OCI-LY7 (cell line): ENCODE measurements around the gene PRRG2. TPM values are rescaled to one million over a fixed set of nuclear protein-coding genes. Genes with fewer than 3 reads are reported as not detected.

Source experiments
- BruUV-seq: library from RNA; stranded (reverse); fragments of 400-500 nt; replicated peaks from 2 replicates; lab custom pipeline; 2021; lab: Mats Ljungman, UMichigan
- CTCF ChIA-PET: fragments of 300-600 bp; sonication (Branson Sonifier 250); formaldehyde crosslinking; loops from one replicate; lab custom pipeline; 2022; ENCODE audit warnings: antibody characterized with exemption; ENCODE audit not compliant: unreplicated experiment; lab: Charles Lee
- POLR2A ChIA-PET: fragments of 300-600 bp; sonication (Branson Sonifier 250); formaldehyde crosslinking; loops from one replicate; lab custom pipeline; 2022; ENCODE audit warnings: antibody characterized with exemption; lab: Charles Lee
- DNase-seq: peaks from one replicate; pipeline ENCODE4 v3.0.0-alpha.2; 2015; ENCODE audit warnings: low spot score
- H2AFZ ChIP-seq: fragments of 200-600 bp; sonication (generic), shearing (Covaris generic); 2 replicates; pipeline ENCODE4 v1.6.1; 2014; ENCODE audit warnings: mild to moderate bottlenecking, antibody characterized with exemption, low read length, moderate library complexity
- H3K27ac ChIP-seq: fragments of 200-600 bp; sonication (generic); 2 replicates; pipeline ENCODE4 v1.5.1; 2014; ENCODE audit warnings: mixed run types, low read depth, mild to moderate bottlenecking, moderate library complexity, low read length, inconsistent platforms; ENCODE audit not compliant: poor library complexity, severe bottlenecking
- H3K36me3 ChIP-seq: fragments of 200-600 bp; sonication (generic); 2 replicates; pipeline ENCODE4 v1.6.1; 2014; ENCODE audit warnings: mild to moderate bottlenecking, antibody characterized with exemption, low read length, moderate library complexity, mixed read lengths; ENCODE audit not compliant: insufficient read depth
- H3K4me1 ChIP-seq: fragments of 200-600 bp; sonication (generic); 2 replicates; pipeline ENCODE4 v1.5.1; 2014; ENCODE audit warnings: mild to moderate bottlenecking, low read length; ENCODE audit not compliant: insufficient read depth, poor library complexity, severe bottlenecking
- H3K4me2 ChIP-seq: fragments of 200-600 bp; sonication (generic); 2 replicates; pipeline ENCODE4 v1.6.1; 2014; ENCODE audit warnings: mild to moderate bottlenecking, low read length
- H3K4me3 ChIP-seq: fragments of 200-600 bp; sonication (generic); 2 replicates; pipeline ENCODE4 v1.5.1; 2014; ENCODE audit warnings: mild to moderate bottlenecking, low read depth, low read length; ENCODE audit not compliant: poor library complexity, severe bottlenecking
- H3K79me2 ChIP-seq: fragments of 200-600 bp; sonication (generic); 2 replicates; pipeline ENCODE4 v1.6.1; 2016; ENCODE audit warnings: low read depth, mild to moderate bottlenecking, low read length, moderate library complexity, mixed read lengths; ENCODE audit not compliant: insufficient read depth
- H3K9me2 ChIP-seq: fragments of 200-600 bp; sonication (generic); 2 replicates; pipeline ENCODE4 v1.6.1; 2016; ENCODE audit warnings: mild to moderate bottlenecking, low read length, mixed read lengths; ENCODE audit not compliant: insufficient read depth
- H3K9me3 ChIP-seq: fragments of 200-600 bp; sonication (generic); 2 replicates; pipeline ENCODE4 v1.6.1; 2014; ENCODE audit warnings: mild to moderate bottlenecking, mixed run types, low read length, mixed read lengths
- H4K20me1 ChIP-seq: fragments of 200-600 bp; sonication (generic); 2 replicates; pipeline ENCODE4 v1.6.1; 2014; ENCODE audit warnings: mild to moderate bottlenecking, antibody characterized with exemption, low read length, moderate library complexity, mixed read lengths; ENCODE audit not compliant: insufficient read depth
- EZH2phosphoT487 ChIP-seq: fragments of 200-600 bp; sonication (generic); IDR thresholded peaks from 2 replicates; pipeline ENCODE4 v1.6.1; 2018; ENCODE audit warnings: low read depth, borderline replicate concordance, mild to moderate bottlenecking, mixed run types, antibody characterized with exemption, low read length, moderate library complexity, mixed read lengths
- intact Hi-C: fragments of 100-400 bp; cut with micrococcal nuclease; formaldehyde crosslinking; loops from one replicate; pipeline ENCODE4 v1.10.0; 2022; ENCODE audit not compliant: unreplicated experiment
- total RNA-seq, 2 experiments: library from RNA; depleted of rRNA in 1 of 2; stranded (reverse); fragments of >200 nt in 1 of 2; shearing (Covaris generic) in 1 of 2; gene quantifications; 2 replicates each; pipeline ENCODE4 v1.2.3, GENCODE V29; 2014 to 2022
- TF ChIP-seq, protein P1 (sequence below): fragments of 200-600 bp; sonication (generic); conservative IDR thresholded peaks from 2 replicates; pipeline ENCODE4 v1.5.1; 2014; ENCODE audit warnings: mild to moderate bottlenecking, antibody characterized with exemption, low read length, moderate library complexity, mixed read lengths

The PRRG2 gene
- total RNA-seq, 2 experiments from 2014 or later: 2.4 to 2.7 TPM

DNA sequence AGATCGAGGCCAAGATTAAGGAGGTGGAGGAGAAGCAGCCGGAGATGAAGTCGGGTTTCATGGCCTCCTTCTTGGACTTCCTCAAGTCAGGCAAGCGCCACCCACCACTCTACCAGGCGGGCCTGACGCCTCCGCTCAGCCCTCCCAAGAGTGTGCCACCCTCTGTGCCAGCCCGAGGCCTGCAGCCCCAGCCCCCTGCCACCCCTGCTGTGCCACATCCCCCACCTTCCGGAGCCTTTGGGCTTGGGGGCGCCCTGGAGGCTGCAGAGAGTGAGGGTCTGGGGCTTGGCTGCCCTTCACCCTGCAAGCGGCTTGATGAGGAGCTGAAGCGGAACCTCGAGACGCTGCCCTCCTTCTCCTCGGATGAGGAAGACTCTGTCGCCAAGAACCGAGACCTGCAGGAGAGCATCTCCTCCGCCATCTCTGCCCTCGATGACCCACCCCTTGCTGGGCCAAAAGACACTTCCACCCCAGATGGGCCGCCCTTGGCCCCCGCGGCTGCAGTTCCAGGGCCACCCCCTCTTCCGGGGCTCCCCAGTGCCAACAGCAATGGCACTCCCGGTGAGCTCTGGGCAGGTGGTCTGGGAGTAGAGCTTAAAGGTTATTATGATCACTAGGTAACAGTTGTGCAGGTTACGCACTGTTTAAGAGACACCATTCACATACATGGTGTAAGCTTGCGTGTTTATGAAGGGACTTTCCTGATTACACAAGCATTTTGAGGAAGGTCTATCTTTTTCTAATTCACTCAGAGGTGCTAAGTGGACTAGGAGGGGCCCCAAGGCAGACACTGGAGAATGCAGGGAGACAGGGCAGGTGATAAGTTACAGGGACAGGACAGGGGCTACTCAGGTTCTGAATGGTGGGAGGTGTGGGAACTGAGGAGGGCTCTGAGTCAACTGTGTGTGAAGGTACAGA lies 18.5 kb downstream of the PRRG2 start:
- TF ChIP-seq, protein P1, sequence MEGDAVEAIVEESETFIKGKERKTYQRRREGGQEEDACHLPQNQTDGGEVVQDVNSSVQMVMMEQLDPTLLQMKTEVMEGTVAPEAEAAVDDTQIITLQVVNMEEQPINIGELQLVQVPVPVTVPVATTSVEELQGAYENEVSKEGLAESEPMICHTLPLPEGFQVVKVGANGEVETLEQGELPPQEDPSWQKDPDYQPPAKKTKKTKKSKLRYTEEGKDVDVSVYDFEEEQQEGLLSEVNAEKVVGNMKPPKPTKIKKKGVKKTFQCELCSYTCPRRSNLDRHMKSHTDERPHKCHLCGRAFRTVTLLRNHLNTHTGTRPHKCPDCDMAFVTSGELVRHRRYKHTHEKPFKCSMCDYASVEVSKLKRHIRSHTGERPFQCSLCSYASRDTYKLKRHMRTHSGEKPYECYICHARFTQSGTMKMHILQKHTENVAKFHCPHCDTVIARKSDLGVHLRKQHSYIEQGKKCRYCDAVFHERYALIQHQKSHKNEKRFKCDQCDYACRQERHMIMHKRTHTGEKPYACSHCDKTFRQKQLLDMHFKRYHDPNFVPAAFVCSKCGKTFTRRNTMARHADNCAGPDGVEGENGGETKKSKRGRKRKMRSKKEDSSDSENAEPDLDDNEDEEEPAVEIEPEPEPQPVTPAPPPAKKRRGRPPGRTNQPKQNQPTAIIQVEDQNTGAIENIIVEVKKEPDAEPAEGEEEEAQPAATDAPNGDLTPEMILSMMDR: no peak
- no peak for TF ChIP-seq EZH2phosphoT487
- H3K27ac ChIP-seq: no peak overlapping the region
- no TSS peak for BruUV-seq
- peaks cover 94% of the 10 kb centered on the region for H3K36me3 ChIP-seq
- no peaks in the 10 kb centered on the region for H3K9me3 ChIP-seq
- CTCF ChIA-PET: no interaction called here
- no peaks in the 10 kb centered on the region for H3K9me2 ChIP-seq
- intact Hi-C loops: no loop called here
- no peak overlapping the region for H2AFZ ChIP-seq
- H4K20me1 ChIP-seq: peaks cover 6% of the 10 kb centered on the region; the same call in 1 of the 2 replicates
- DNase-seq: no peak
- no peak overlapping the region for H3K4me2 ChIP-seq
- H3K4me1 ChIP-seq: no peaks in the 10 kb centered on the region
- no peak overlapping the region for H3K4me3 ChIP-seq
- POLR2A ChIA-PET: no interaction called here
- peaks cover 4% of the 10 kb centered on the region; the same call in 1 of the 2 replicates for H3K79me2 ChIP-seq

DNA sequence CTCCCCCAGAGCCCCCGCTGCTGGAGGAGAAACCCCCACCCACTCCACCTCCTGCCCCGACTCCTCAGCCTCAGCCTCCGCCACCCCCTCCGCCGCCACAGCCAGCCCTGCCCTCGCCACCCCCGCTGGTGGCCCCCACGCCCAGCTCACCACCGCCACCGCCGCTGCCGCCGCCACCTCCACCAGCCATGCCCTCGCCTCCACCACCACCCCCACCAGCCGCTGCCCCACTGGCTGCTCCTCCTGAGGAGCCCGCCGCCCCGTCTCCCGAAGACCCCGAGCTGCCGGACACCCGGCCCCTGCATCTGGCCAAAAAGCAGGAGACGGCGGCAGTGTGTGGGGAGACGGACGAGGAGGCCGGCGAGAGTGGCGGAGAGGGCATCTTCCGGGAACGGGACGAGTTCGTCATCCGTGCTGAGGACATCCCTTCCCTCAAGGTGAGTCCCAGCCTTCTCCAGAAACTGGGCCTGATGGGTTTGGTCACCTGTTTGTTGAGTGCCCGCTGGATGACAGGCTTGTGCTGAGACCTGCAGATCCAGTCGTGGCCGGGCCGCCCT lies 20.4 kb downstream of the PRRG2 start:
- DNase-seq: no peak
- TF ChIP-seq, protein P1: no peak
- TF ChIP-seq EZH2phosphoT487: no peak
- Histone ChIP-seq H2AFZ (no peak overlapping the region), H3K9me2 (no peaks in the 10 kb centered on the region), H4K20me1 (peaks cover 6% of the 10 kb centered on the region; the same call in 1 of the 2 replicates), H3K4me2 (no peak overlapping the region), H3K9me3 (no peaks in the 10 kb centered on the region), H3K79me2 (peaks cover 4% of the 10 kb centered on the region; the same call in 1 of the 2 replicates), H3K4me1 (no peaks in the 10 kb centered on the region), H3K27ac (no peak overlapping the region), H3K4me3 (no peak overlapping the region), H3K36me3 (peaks cover 94% of the 10 kb centered on the region)
- no TSS peak for BruUV-seq
- intact Hi-C loops: no loop called here
- ChIA-PET CTCF (interaction anchor here (0.6 kb wide), 1 partner anchor 39 kb away, joined by 6 read pairs; no protein-coding TSS in a partner anchor), POLR2A (no interaction called here)
